Measurements from ENCODE around the gene KRTAP5-8.

- no peak for TF ChIP-seq CTCF (IDR thresholded peaks at IDR 0.05)
- no peak for TF ChIP-seq EP300 (IDR thresholded peaks at IDR 0.05)
These were observed 32.0 kb upstream of the KRTAP5-8 start for GRCh38 chr11:71505781-71506180.

All from stomach (tissue), 4 donors.